Smooth muscle cell (in vitro differentiated cells): Measurements from ENCODE around the gene ITPR2. TPM values are rescaled to one million over a fixed set of nuclear protein-coding genes. Genes with fewer than 3 reads are reported as not detected.
"Not testable (repeated sequence)": the region's sequence is repeated elsewhere in the genome, so short reads cannot be mapped to it uniquely, and the experiment has no call there.

Experiments used
- DNase-seq: peaks from one replicate; lab custom pipeline; 2025; ENCODE audit not compliant: unreplicated experiment; lab: John Stamatoyannopoulos, UW
- H2AFZ ChIP-seq: fragments of 200-600 bp; sonication (generic); 2 replicates; pipeline ENCODE4 v1.6.0; 2016; ENCODE audit warnings: antibody characterized with exemption, low read depth, mild to moderate bottlenecking
- H3F3A ChIP-seq: fragments of 200-600 bp; sonication (generic); 2 replicates; pipeline ENCODE4 v1.6.0; 2017; ENCODE audit warnings: antibody characterized with exemption, low read depth
- H3K27ac ChIP-seq: fragments of 200-600 bp; sonication (generic); 2 replicates; pipeline ENCODE4 v1.5.1; 2016; ENCODE audit warnings: low read depth, mild to moderate bottlenecking
- H3K27me3 ChIP-seq: fragments of 200-600 bp; sonication (generic); 2 replicates; pipeline ENCODE4 v1.6.1; 2016; ENCODE audit warnings: low read depth, mild to moderate bottlenecking
- H3K36me3 ChIP-seq: fragments of 200-600 bp; sonication (generic); 2 replicates; pipeline ENCODE4 v1.5.1; 2016; ENCODE audit warnings: low read depth
- H3K4me1 ChIP-seq: fragments of 200-600 bp; sonication (generic); 2 replicates; pipeline ENCODE4 v1.5.1; 2016; ENCODE audit warnings: low read depth
- H3K4me2 ChIP-seq: fragments of 200-600 bp; sonication (generic); 2 replicates; pipeline ENCODE4 v1.6.0; 2016; ENCODE audit warnings: mild to moderate bottlenecking
- H3K4me3 ChIP-seq: fragments of 200-600 bp; sonication (generic); 2 replicates; pipeline ENCODE4 v1.5.1; 2016; ENCODE audit warnings: mild to moderate bottlenecking
- H3K79me2 ChIP-seq: fragments of 200-600 bp; sonication (generic); 2 replicates; pipeline ENCODE4 v1.6.0; 2016; ENCODE audit warnings: low read depth, mild to moderate bottlenecking
- H3K9ac ChIP-seq: fragments of 200-600 bp; sonication (generic); 2 replicates; pipeline ENCODE4 v1.6.0; 2016; ENCODE audit warnings: low read depth
- H3K9me3 ChIP-seq: fragments of 200-600 bp; sonication (generic); replicated peaks from 2 replicates; pipeline ENCODE4 v1.5.1; 2016; ENCODE audit warnings: low read depth
- H4K20me1 ChIP-seq: fragments of 200-600 bp; sonication (generic); 2 replicates; pipeline ENCODE4 v1.6.0; 2016; ENCODE audit warnings: low read depth
- CTCF ChIP-seq: fragments of 200-600 bp; sonication (generic); IDR thresholded peaks from 2 replicates; pipeline ENCODE4 v1.5.1; 2017; ENCODE audit warnings: borderline replicate concordance, mild to moderate bottlenecking, antibody characterized with exemption; ENCODE audit not compliant: insufficient read depth, poor library complexity, severe bottlenecking
- whole genome bisulfite sequencing: methylation state at CpG from one replicate; pipeline ENCODE4 v1.1.7; 2016; ENCODE audit warnings: low lambda C conversion rate; 5-methylcytosine and 5-hydroxymethylcytosine counted together
- polyA plus RNA-seq: library from polyadenylated mRNA; unstranded; fragments of >200 nt; fragmentation: Nextera tagmentation; extraction: Ambion mirVana; gene quantifications from 2 replicates; pipeline ENCODE4 v1.2.1, GENCODE V29; 2016
- total RNA-seq: library from RNA; depleted of rRNA; stranded (reverse); fragments of >200 nt; gene quantifications from 2 replicates; pipeline ENCODE4 v1.2.3, GENCODE V29; 2014

ITPR2 gene
- total and polyA plus RNA-seq, 2 experiments from 2014 or later = 6.8 to 17.4 TPM

GRCh38 chr12:26732005-26732908 lies 100.7 kb downstream of the ITPR2 start:
- no peaks in the 10 kb centered on the region for H3K4me1 ChIP-seq
- no peak overlapping the region for H3K27ac ChIP-seq
- H3K9ac ChIP-seq = no peak overlapping the region
- TF ChIP-seq CTCF = no peak
- H3K36me3 ChIP-seq = no peaks in the 10 kb centered on the region
- no peak overlapping the region for H3K4me2 ChIP-seq
- H3K79me2 ChIP-seq = peaks cover 17% of the 10 kb centered on the region
- H2AFZ ChIP-seq = no peak overlapping the region
- no peaks in the 10 kb centered on the region for H3F3A ChIP-seq
- no peaks in the 10 kb centered on the region for H3K9me3 ChIP-seq
- 94% methylated on average over 6 of the region's 6 CpGs for WGBS
- H3K4me3 ChIP-seq = no peak overlapping the region
- H4K20me1 ChIP-seq = peaks cover 8% of the 10 kb centered on the region
- no peaks in the 10 kb centered on the region for H3K27me3 ChIP-seq
- no peak for DNase-seq

- Histone ChIP-seq H3F3A (no peaks in the 10 kb centered on the region), H3K4me3 (no peak overlapping the region), H3K27me3 (no peaks in the 10 kb centered on the region), H3K36me3 (no peaks in the 10 kb centered on the region), H3K9me3 (no peaks in the 10 kb centered on the region), H3K27ac (no peak overlapping the region), H3K4me1 (no peaks in the 10 kb centered on the region), H3K79me2 (peaks cover 17% of the 10 kb centered on the region), H3K4me2 (no peak overlapping the region), H3K9ac (no peak overlapping the region), H2AFZ (no peak overlapping the region), H4K20me1 (peaks cover 8% of the 10 kb centered on the region)
- WGBS = 95% methylated on average over 7 of the region's 7 CpGs
- DNase-seq = no peak
- TF ChIP-seq CTCF = no peak
Measured at GRCh38 chr12:26730481-26731350, 102.3 kb downstream of the ITPR2 start.

- H3K27me3 ChIP-seq, DNase-seq, H3F3A ChIP-seq, H3K9me3 ChIP-seq, H3K27ac ChIP-seq, H2AFZ ChIP-seq, H3K4me2 ChIP-seq, H3K36me3 ChIP-seq, H3K4me3 ChIP-seq, H3K4me1 ChIP-seq, H3K9ac ChIP-seq, H4K20me1 ChIP-seq: not testable (repeated sequence)
- WGBS = 87% methylated on average over 1 of the region's 1 CpG
- peaks cover 13% of the 10 kb centered on the region for H3K79me2 ChIP-seq
Measured at GRCh38 chr12:26729137-26729671, 103.8 kb downstream of the ITPR2 start.
